Fibroblast of skin of right biceps (primary cell): ENCODE measurements around the gene SRA1.
"Not testable (repeated sequence)": the region's sequence is repeated elsewhere in the genome, so short reads cannot be mapped to it uniquely, and the experiment has no call there.

ENCODE experiments used
- DNase-seq: peaks from one replicate; pipeline ENCODE4 v3.0.0-alpha.2; 2013

SRA1 gene

GRCh38 chr5:140557136-140557805 lies at the start of gene SRA1:
SRA1 (minus strand) TSS chr5:140557473; CDS start chr5:140557452, 21 bp downstream.
- peak; percentile 89 for DNase-seq

GRCh38 chr5:140607031-140607430 lies 49.8 kb upstream of the SRA1 start:
- no peak for DNase-seq

- DNase-seq: no peak
These were observed 48.6 kb upstream of the SRA1 start for GRCh38 chr5:140605879-140606278.

- no peak for DNase-seq
These were observed 46.5 kb upstream of the SRA1 start for GRCh38 chr5:140603734-140604133.

- DNase-seq: not testable (repeated sequence)
These were observed 46.1 kb upstream of the SRA1 start for GRCh38 chr5:140603446-140603698.

- DNase-seq: no peak
These were observed 44.9 kb upstream of the SRA1 start for GRCh38 chr5:140602147-140602546.

- DNase-seq: no peak
These were observed 42.8 kb upstream of the SRA1 start for GRCh38 chr5:140600096-140600495.

GRCh38 chr5:140598836-140599235 lies 41.6 kb upstream of the SRA1 start:
- no peak for DNase-seq

GRCh38 chr5:140596321-140596741 lies 39.1 kb upstream of the SRA1 start:
- DNase-seq: no peak

- DNase-seq: no peak
These were observed 38.4 kb upstream of the SRA1 start for GRCh38 chr5:140595538-140596300.

GRCh38 chr5:140594169-140594568 lies 36.9 kb upstream of the SRA1 start:
- no peak for DNase-seq

GRCh38 chr5:140593070-140593469 lies 35.8 kb upstream of the SRA1 start:
- DNase-seq: not testable (repeated sequence)

- DNase-seq: peak; percentile 54
These were observed 34.6 kb upstream of the SRA1 start for GRCh38 chr5:140591747-140592372.

- DNase-seq: no peak
These were observed 33.6 kb upstream of the SRA1 start for GRCh38 chr5:140590861-140591260.

GRCh38 chr5:140588311-140589070 lies 31.2 kb upstream of the SRA1 start:
- DNase-seq: peak; percentile 29

GRCh38 chr5:140587495-140587894 lies 30.2 kb upstream of the SRA1 start:
- no peak for DNase-seq

- not testable (repeated sequence) for DNase-seq
These were observed 22.0 kb upstream of the SRA1 start for GRCh38 chr5:140579188-140579747.

- DNase-seq: no peak
These were observed 19.5 kb upstream of the SRA1 start for GRCh38 chr5:140576776-140577201.

GRCh38 chr5:140575309-140575708 lies 18.0 kb upstream of the SRA1 start:
- no peak for DNase-seq

- DNase-seq: no peak
These were observed 16.9 kb upstream of the SRA1 start for GRCh38 chr5:140574165-140574564.

- DNase-seq: no peak
These were observed 16.4 kb upstream of the SRA1 start for GRCh38 chr5:140573683-140574082.

- DNase-seq: no peak
These were observed 13.8 kb upstream of the SRA1 start for GRCh38 chr5:140571105-140571504.

- no peak for DNase-seq
These were observed 13.2 kb upstream of the SRA1 start for GRCh38 chr5:140570488-140570887.
